Fibroblast of lung (primary cell): ENCODE results near the gene UGT1A5. TPM values are rescaled to one million over a fixed set of nuclear protein-coding genes. Genes with fewer than 3 reads are reported as not detected.

Source experiments
- DNase-seq, 2 donors: peaks; one replicate each; pipeline versions ENCODE4 v3.0.0 to v3.0.0-alpha.2; 2010; ENCODE audit warnings: low read depth in 2 of 2
- H2AFZ ChIP-seq: 2 replicates; pipeline ENCODE4 v1.5.1; 2012; ENCODE audit warnings: low read length, control low read depth, inconsistent platforms
- H3K27ac ChIP-seq: 2 replicates; pipeline ENCODE4 v1.5.1; 2011; ENCODE audit warnings: low read length, control low read depth; ENCODE audit not compliant: insufficient read depth
- H3K27me3 ChIP-seq: 2 replicates; pipeline ENCODE4 v1.5.1; 2011; ENCODE audit warnings: mild to moderate bottlenecking, low read length; ENCODE audit not compliant: control insufficient read depth, insufficient read depth
- H3K36me3 ChIP-seq: 2 replicates; pipeline ENCODE4 v1.5.1; 2011; ENCODE audit warnings: low read length; ENCODE audit not compliant: control insufficient read depth, insufficient read depth
- H3K4me1 ChIP-seq: 2 replicates; pipeline ENCODE4 v1.5.1; 2011; ENCODE audit warnings: low read length; ENCODE audit not compliant: control insufficient read depth, insufficient read depth; ENCODE audit errors: extremely low read depth
- H3K4me2 ChIP-seq: 2 replicates; pipeline ENCODE4 v1.5.1; 2011; ENCODE audit warnings: low read length, control low read depth; ENCODE audit not compliant: insufficient read depth; ENCODE audit errors: extremely low read depth
- H3K4me3 ChIP-seq, 4 experiments: fragments of 200-600 bp in 1 of 4; sonication (generic) in 1 of 4; replicated peaks in 1 of 4; 2 replicates each; pipeline ENCODE4 v1.5.1; 2011 to 2016; ENCODE audit warnings: low read length in 4 of 4, low read depth in 3 of 4, mild to moderate bottlenecking in 3 of 4, control low read depth in 2 of 4, inconsistent platforms in 1 of 4, mixed read lengths in 1 of 4; ENCODE audit not compliant: insufficient read depth in 1 of 4; ENCODE audit errors: control extremely low read depth in 1 of 4
- H3K79me2 ChIP-seq: 2 replicates; pipeline ENCODE4 v1.5.1; 2012; ENCODE audit warnings: mild to moderate bottlenecking, low read length, inconsistent platforms; ENCODE audit not compliant: control insufficient read depth, insufficient read depth
- H3K9ac ChIP-seq: 2 replicates; pipeline ENCODE4 v1.5.1; 2011; ENCODE audit warnings: mild to moderate bottlenecking, low read length, control low read depth; ENCODE audit not compliant: insufficient read depth
- H3K9me3 ChIP-seq: 2 replicates; pipeline ENCODE4 v1.5.1; 2012; ENCODE audit warnings: low read depth, low read length; ENCODE audit not compliant: control insufficient read depth, insufficient read depth
- H4K20me1 ChIP-seq: 2 replicates; pipeline ENCODE4 v1.5.1; 2011; ENCODE audit warnings: low read length; ENCODE audit not compliant: control insufficient read depth, insufficient read depth; ENCODE audit errors: extremely low read depth
- EZH2 ChIP-seq: IDR thresholded peaks from 2 replicates; pipeline ENCODE4 v1.5.1; 2012; ENCODE audit warnings: low read length, control low read depth, mild to moderate bottlenecking; ENCODE audit errors: missing control alignments
- polyA plus RNA-seq, 2 donors: library from polyadenylated mRNA; depleted of rRNA in 1 of 2; stranded (reverse) in 1 of 2; unstranded in 1 of 2; fragments of >200 nt; gene quantifications; 2 replicates each; pipeline ENCODE4 v1.2.1, GENCODE V29; 2011 to 2012; ENCODE audit warnings: missing spikeins in 1 of 2
- total RNA-seq: library from RNA; depleted of rRNA; stranded (reverse); fragments of >200 nt; gene quantifications from 2 replicates; pipeline ENCODE4 v1.2.1, GENCODE V29; 2014
- TF ChIP-seq, protein P1 (sequence below), 2 donors: IDR thresholded peaks in 1 of 2; conservative IDR thresholded peaks in 1 of 2; 1 replicate in 1 of 2; 2 replicates in 1 of 2; pipeline ENCODE4 v1.5.1; 2011 to 2012; ENCODE audit warnings: low read length in 2 of 2, control low read depth in 1 of 2, inconsistent platforms in 1 of 2, low read depth in 1 of 2, mild to moderate bottlenecking in 1 of 2

The UGT1A5 gene
- total and polyA plus RNA-seq, 2 donors (not counting 1 experiment from before 2014, with no cell fraction given): not detected

DNA sequence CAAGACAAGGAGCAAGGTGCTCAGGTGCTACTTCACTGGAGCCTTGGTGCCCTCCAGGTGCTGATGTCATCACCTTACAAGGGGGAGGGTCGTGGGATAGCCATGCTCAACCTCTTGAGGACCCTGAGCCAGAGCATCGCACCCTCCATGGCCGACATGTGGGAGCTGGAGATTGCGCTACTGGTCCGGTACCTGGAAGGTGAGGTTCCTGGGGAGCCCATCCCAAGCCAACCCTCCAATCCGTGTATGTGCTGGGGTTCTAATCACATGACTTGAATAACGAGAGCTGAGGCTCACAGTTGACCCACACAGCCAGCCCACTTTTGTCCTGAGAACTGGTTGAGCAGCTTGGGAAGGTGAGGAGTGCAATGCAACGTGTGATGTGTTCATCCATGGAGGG lies 91.3 kb downstream of the UGT1A5 start:
- Histone ChIP-seq H4K20me1 (no peaks in the 10 kb centered on the region), H3K9me3 (no peaks in the 10 kb centered on the region), H3K4me3 (no peak overlapping the region), H2AFZ (no peak overlapping the region), H3K4me2 (no peak overlapping the region), H3K4me1 (no peaks in the 10 kb centered on the region), H3K36me3 (no peaks in the 10 kb centered on the region), H3K79me2 (no peaks in the 10 kb centered on the region), H3K27ac (no peak overlapping the region), H3K27me3 (peaks cover 3% of the 10 kb centered on the region), H3K9ac (no peak overlapping the region)
- TF ChIP-seq, protein P1, sequence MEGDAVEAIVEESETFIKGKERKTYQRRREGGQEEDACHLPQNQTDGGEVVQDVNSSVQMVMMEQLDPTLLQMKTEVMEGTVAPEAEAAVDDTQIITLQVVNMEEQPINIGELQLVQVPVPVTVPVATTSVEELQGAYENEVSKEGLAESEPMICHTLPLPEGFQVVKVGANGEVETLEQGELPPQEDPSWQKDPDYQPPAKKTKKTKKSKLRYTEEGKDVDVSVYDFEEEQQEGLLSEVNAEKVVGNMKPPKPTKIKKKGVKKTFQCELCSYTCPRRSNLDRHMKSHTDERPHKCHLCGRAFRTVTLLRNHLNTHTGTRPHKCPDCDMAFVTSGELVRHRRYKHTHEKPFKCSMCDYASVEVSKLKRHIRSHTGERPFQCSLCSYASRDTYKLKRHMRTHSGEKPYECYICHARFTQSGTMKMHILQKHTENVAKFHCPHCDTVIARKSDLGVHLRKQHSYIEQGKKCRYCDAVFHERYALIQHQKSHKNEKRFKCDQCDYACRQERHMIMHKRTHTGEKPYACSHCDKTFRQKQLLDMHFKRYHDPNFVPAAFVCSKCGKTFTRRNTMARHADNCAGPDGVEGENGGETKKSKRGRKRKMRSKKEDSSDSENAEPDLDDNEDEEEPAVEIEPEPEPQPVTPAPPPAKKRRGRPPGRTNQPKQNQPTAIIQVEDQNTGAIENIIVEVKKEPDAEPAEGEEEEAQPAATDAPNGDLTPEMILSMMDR (conservative IDR thresholded peaks at IDR 0.05 in 1 of 2, IDR thresholded peaks at IDR 0.05 in 1 of 2; ENCODE audit: low read depth in 1 of 2, low read length in 2 of 2): no peak
- no peak for TF ChIP-seq EZH2
- DNase-seq: no peak

DNA sequence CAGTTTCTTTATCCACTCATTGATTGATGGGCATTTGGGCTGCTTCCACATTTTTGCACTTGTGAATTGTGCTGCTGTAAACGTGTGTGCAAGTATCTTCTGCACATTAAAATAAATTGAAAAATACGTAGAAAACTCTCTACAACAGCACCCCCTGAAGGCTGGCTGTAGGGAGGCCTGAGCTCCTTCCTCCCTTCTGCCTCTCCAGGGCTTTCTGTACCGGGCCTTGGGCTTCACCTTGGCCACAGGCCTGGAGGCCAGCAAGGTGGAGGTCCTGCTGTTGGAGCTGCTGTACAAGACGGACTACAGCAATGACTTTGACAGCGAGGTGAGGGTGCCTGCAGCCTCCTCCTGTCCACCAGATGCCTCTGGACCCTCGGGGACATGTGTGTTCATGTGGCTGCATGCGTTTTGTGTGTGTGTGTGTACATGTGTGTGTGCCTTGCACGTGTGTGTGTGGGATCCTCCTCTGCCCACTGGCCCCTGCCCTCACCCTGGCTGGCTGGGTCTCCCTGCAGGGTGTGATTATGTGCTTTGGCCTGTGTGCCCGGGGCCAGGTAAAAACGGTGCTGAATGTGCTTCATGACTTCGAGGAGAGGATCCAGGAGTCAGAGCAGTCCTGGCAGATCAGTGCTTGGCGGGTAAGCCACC lies 94.6 kb downstream of the UGT1A5 start:
- H3K4me2 ChIP-seq: no peak overlapping the region
- TF ChIP-seq EZH2: no peak
- TF ChIP-seq, protein P1 (conservative IDR thresholded peaks at IDR 0.05 in 1 of 2, IDR thresholded peaks at IDR 0.05 in 1 of 2; ENCODE audit: low read depth in 1 of 2, low read length in 2 of 2): no peak
- no peak overlapping the region for H3K27ac ChIP-seq
- H3K9ac ChIP-seq: no peak overlapping the region
- H4K20me1 ChIP-seq: no peaks in the 10 kb centered on the region
- no peak for DNase-seq
- no peaks in the 10 kb centered on the region for H3K79me2 ChIP-seq
- H3K27me3 ChIP-seq: peaks cover 3% of the 10 kb centered on the region
- no peaks in the 10 kb centered on the region for H3K4me1 ChIP-seq
- H3K4me3 ChIP-seq: no peak overlapping the region
- H3K9me3 ChIP-seq: no peaks in the 10 kb centered on the region
- no peaks in the 10 kb centered on the region for H3K36me3 ChIP-seq
- no peak overlapping the region for H2AFZ ChIP-seq

DNA sequence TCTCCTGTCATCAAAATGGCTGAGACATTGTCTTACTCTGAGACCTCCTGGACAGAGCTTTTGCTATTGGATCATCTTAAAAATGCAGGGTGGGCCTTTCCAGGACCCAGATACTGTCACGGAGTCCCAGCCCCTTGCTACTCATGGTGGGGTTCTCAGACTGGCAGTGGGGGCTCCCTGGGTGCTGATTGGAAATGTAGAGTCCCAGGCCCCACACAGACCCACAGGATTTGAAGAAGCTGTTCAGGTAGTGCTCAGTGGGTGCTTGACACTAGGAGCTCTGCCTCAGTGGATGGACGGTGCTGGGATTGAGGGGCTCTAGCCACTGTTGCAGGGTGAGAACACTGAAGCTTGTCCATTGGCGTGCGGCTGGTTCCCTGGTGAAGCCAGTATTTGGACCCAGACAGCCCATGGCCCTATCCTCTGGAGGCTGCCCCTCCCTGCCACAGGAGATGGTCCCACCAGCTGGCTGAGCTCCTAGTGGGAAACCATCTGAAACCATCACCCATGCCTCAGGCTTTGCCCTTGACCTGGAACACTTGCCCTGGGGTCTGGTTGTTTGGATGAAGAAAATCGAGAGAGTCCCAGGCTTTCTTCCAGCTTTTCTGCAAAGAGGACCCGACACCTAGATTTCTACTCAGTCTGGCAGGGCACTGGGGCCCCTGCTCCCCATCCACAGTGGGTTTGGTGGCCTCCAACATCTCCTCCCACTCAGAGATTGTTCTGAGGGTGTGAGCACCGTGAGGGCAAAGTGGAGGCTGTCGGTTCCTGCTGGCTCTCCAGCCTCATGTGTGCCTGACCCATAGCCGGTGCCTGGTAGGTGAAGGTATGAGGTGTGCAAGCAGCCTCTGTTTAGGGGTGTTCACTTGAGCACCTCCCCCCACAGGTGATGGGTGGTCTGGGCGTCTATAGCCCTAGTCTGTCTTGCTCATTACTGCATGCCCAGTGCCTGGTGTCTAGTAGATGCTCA lies 95.5 kb downstream of the UGT1A5 start:
- no peak overlapping the region for H3K4me3 ChIP-seq
- H3K9ac ChIP-seq: no peak overlapping the region
- no peak overlapping the region for H3K27ac ChIP-seq
- H3K27me3 ChIP-seq: peaks cover 3% of the 10 kb centered on the region
- no peaks in the 10 kb centered on the region for H3K4me1 ChIP-seq
- H3K9me3 ChIP-seq: no peaks in the 10 kb centered on the region
- H3K79me2 ChIP-seq: no peaks in the 10 kb centered on the region
- TF ChIP-seq, protein P1 (conservative IDR thresholded peaks at IDR 0.05 in 1 of 2, IDR thresholded peaks at IDR 0.05 in 1 of 2; ENCODE audit: low read depth in 1 of 2, low read length in 2 of 2): no peak
- TF ChIP-seq EZH2: no peak
- DNase-seq: no peak
- no peak overlapping the region for H3K4me2 ChIP-seq
- H2AFZ ChIP-seq: no peak overlapping the region
- no peaks in the 10 kb centered on the region for H4K20me1 ChIP-seq
- no peaks in the 10 kb centered on the region for H3K36me3 ChIP-seq
